ENCODE measurements around the gene ADAMTS10. TPM values are rescaled to one million over a fixed set of nuclear protein-coding genes. Genes with fewer than 3 reads are reported as not detected.
"Not testable (repeated sequence)": the region's sequence is repeated elsewhere in the genome, so short reads cannot be mapped to it uniquely, and the experiment has no call there.

The ADAMTS10 gene
- total RNA-seq, 1 donor from 2014 or later: 64.8 TPM

- DNase-seq (ENCODE audit: low spot score): not testable (repeated sequence)
Observed at GRCh38 chr19:8564866-8565265, 45.6 kb downstream of the ADAMTS10 start.

GRCh38 chr19:8561075-8561764 is 49.3 kb downstream of the ADAMTS10 start:
- DNase-seq (ENCODE audit: low spot score): no peak

- DNase-seq (ENCODE audit: low spot score): no peak
Observed at GRCh38 chr19:8558325-8558724, 52.2 kb downstream of the ADAMTS10 start.

- no peak for DNase-seq (ENCODE audit: low spot score)
Observed at GRCh38 chr19:8557642-8558238, 52.8 kb downstream of the ADAMTS10 start.

GRCh38 chr19:8553729-8554128 is 56.8 kb downstream of the ADAMTS10 start:
- not testable (repeated sequence) for DNase-seq (ENCODE audit: low spot score)

- DNase-seq (ENCODE audit: low spot score): no peak
Observed at GRCh38 chr19:8552810-8553209, 57.7 kb downstream of the ADAMTS10 start.

GRCh38 chr19:8550070-8550469 is 60.4 kb downstream of the ADAMTS10 start:
- no peak for DNase-seq (ENCODE audit: low spot score)

GRCh38 chr19:8545743-8546142 is 64.8 kb downstream of the ADAMTS10 start:
- no peak for DNase-seq (ENCODE audit: low spot score)

- DNase-seq (ENCODE audit: low spot score): no peak
Observed at GRCh38 chr19:8544168-8544567, 66.3 kb downstream of the ADAMTS10 start.

- DNase-seq (ENCODE audit: low spot score): no peak
Observed at GRCh38 chr19:8539621-8540149, 70.8 kb downstream of the ADAMTS10 start.

- DNase-seq (ENCODE audit: low spot score): no peak
Observed at GRCh38 chr19:8537099-8537498, 73.4 kb downstream of the ADAMTS10 start.

GRCh38 chr19:8536282-8536681 is 74.2 kb downstream of the ADAMTS10 start:
- no peak for DNase-seq (ENCODE audit: low spot score)

- DNase-seq (ENCODE audit: low spot score): no peak
Observed at GRCh38 chr19:8532225-8532624, 78.3 kb downstream of the ADAMTS10 start.

- no peak for DNase-seq (ENCODE audit: low spot score)
Observed at GRCh38 chr19:8531470-8531869, 79.0 kb downstream of the ADAMTS10 start.

Other genes with a start within 250 kb of the ADAMTS10 start
- 5.3 TPM for gene ANGPTL4, start 246.6 kb downstream of the ADAMTS10 start, total RNA-seq (ENCODE audit: insufficient read depth, low replicate concordance)
- gene RAB11B, start 220.4 kb downstream of the ADAMTS10 start, total RNA-seq (ENCODE audit: insufficient read depth, low replicate concordance): 42.6 TPM
- 77.0 TPM for gene MARCHF2, start 197.4 kb downstream of the ADAMTS10 start, total RNA-seq (ENCODE audit: insufficient read depth, low replicate concordance)
- 109 TPM for gene HNRNPM, start 165.7 kb downstream of the ADAMTS10 start, total RNA-seq (ENCODE audit: insufficient read depth, low replicate concordance)
- 0.72 TPM for gene PRAM1, start 108.1 kb downstream of the ADAMTS10 start, total RNA-seq (ENCODE audit: insufficient read depth, low replicate concordance)
- gene ZNF414, start 96.5 kb downstream of the ADAMTS10 start, total RNA-seq (ENCODE audit: insufficient read depth, low replicate concordance): 6.3 TPM
- gene MYO1F, start 33.3 kb downstream of the ADAMTS10 start, total RNA-seq (ENCODE audit: insufficient read depth, low replicate concordance): 20.2 TPM
- not detected for gene NFILZ, start 19.9 kb upstream of the ADAMTS10 start, total RNA-seq (ENCODE audit: insufficient read depth, low replicate concordance)
- not detected for gene ACTL9, start 88.1 kb upstream of the ADAMTS10 start, total RNA-seq (ENCODE audit: insufficient read depth, low replicate concordance)
- gene OR2Z1, start 110.9 kb upstream of the ADAMTS10 start, total RNA-seq (ENCODE audit: insufficient read depth, low replicate concordance): not detected
- gene ZNF558, start 221.6 kb upstream of the ADAMTS10 start, total RNA-seq (ENCODE audit: insufficient read depth, low replicate concordance): 33.2 TPM
- not detected for gene MBD3L1, start 221.7 kb upstream of the ADAMTS10 start, total RNA-seq (ENCODE audit: insufficient read depth, low replicate concordance)